ENCODE data around the gene STAG1. TPM values are rescaled to one million over a fixed set of nuclear protein-coding genes. Genes with fewer than 3 reads are reported as not detected.

Gene STAG1
- total and polyA plus RNA-seq, 9 of the 15 experiments (the other 6 are each of a cell fraction or from before 2014, with no cell fraction given), result 2.7 to 17.7 (median 8.8) TPM

- TF ChIP-seq RBM17 (IDR thresholded peaks at IDR 0.05; ENCODE audit: borderline replicate concordance, low read depth, low read length) (no peak), ZNF561 (CRISPR knock-in tag; conservative IDR thresholded peaks at IDR 0.05) (no peak), HOMEZ (CRISPR knock-in tag; IDR thresholded peaks at IDR 0.05) (no peak), ZNF12 (CRISPR knock-in tag; IDR thresholded peaks at IDR 0.05) (no peak), C11orf30 (IDR thresholded peaks at IDR 0.05; ENCODE audit: low read depth) (0 out of 2 replicates have a peak, but pooled peaks have one; percentile 5), GTF2E2 (tag; IDR thresholded peaks at IDR 0.05) (no peak), SAFB2 (IDR thresholded peaks at IDR 0.05; ENCODE audit: borderline replicate concordance, low read depth, low read length, severe bottlenecking) (no peak), CHCHD3 (CRISPR knock-in tag; IDR thresholded peaks at IDR 0.05) (no peak), CTBP1 (IDR thresholded peaks at IDR 0.05; ENCODE audit: borderline replicate concordance) (no peak), DPF2 (IDR thresholded peaks at IDR 0.05) (peak; percentile 20; the same call in 1 of the 2 replicates), ZNF511 (CRISPR knock-in tag; IDR thresholded peaks at IDR 0.05) (no peak), JUND (IDR thresholded peaks at IDR 0.05; ENCODE audit: borderline replicate concordance, low read depth, low read length) (peak; percentile 23; the same call in 1 of the 2 replicates), JUND (tag; IDR thresholded peaks at IDR 0.05; ENCODE audit: borderline replicate concordance, low read depth, low read length) (peak; percentile 51; the same call in 2 of the 3 replicates), PTBP1 (IDR thresholded peaks at IDR 0.05; ENCODE audit: low read depth, low read length) (no peak), ATF7 (IDR thresholded peaks at IDR 0.05) (peak; percentile 47; the same call in 1 of the 2 replicates), SOX6 (IDR thresholded peaks at IDR 0.05) (0 out of 2 replicates have a peak, but pooled peaks have one; percentile 13), CHAMP1 (IDR thresholded peaks at IDR 0.05) (0 out of 2 replicates have a peak, but pooled peaks have one; percentile 25), RFX1 (IDR thresholded peaks at IDR 0.05) (peak; percentile 27; the same call in 1 of the 2 replicates)
- TF ChIP-seq, protein P1, sequence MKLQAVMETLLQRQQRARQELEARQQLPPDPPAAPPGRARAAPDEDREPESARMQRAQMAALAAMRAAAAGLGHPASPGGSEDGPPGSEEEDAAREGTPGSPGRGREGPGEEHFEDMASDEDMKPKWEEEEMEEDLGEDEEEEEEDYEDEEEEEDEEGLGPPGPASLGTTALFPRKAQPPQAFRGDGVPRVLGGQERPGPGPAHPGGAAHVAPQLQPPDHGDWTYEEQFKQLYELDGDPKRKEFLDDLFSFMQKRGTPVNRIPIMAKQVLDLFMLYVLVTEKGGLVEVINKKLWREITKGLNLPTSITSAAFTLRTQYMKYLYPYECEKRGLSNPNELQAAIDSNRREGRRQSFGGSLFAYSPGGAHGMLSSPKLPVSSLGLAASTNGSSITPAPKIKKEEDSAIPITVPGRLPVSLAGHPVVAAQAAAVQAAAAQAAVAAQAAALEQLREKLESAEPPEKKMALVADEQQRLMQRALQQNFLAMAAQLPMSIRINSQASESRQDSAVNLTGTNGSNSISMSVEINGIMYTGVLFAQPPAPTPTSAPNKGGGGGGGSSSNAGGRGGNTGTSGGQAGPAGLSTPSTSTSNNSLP (IDR thresholded peaks at IDR 0.05; ENCODE audit: borderline replicate concordance, low read depth, low read length), result no peak
- TF ChIP-seq, protein P2, sequence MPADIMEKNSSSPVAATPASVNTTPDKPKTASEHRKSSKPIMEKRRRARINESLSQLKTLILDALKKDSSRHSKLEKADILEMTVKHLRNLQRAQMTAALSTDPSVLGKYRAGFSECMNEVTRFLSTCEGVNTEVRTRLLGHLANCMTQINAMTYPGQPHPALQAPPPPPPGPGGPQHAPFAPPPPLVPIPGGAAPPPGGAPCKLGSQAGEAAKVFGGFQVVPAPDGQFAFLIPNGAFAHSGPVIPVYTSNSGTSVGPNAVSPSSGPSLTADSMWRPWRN (IDR thresholded peaks at IDR 0.05; ENCODE audit: low read depth), result no peak
- TF ChIP-seq, protein P3, sequence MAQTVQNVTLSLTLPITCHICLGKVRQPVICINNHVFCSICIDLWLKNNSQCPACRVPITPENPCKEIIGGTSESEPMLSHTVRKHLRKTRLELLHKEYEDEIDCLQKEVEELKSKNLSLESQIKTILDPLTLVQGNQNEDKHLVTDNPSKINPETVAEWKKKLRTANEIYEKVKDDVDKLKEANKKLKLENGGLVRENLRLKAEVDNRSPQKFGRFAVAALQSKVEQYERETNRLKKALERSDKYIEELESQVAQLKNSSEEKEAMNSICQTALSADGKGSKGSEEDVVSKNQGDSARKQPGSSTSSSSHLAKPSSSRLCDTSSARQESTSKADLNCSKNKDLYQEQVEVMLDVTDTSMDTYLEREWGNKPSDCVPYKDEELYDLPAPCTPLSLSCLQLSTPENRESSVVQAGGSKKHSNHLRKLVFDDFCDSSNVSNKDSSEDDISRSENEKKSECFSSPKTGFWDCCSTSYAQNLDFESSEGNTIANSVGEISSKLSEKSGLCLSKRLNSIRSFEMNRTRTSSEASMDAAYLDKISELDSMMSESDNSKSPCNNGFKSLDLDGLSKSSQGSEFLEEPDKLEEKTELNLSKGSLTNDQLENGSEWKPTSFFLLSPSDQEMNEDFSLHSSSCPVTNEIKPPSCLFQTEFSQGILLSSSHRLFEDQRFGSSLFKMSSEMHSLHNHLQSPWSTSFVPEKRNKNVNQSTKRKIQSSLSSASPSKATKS (CRISPR knock-in tag; IDR thresholded peaks at IDR 0.05), result no peak
Measured at GRCh38 chr3:136330900-136331299, 421.3 kb downstream of the STAG1 start (continued).

Measured in K562 (cell line).